A549 treated with CORT108297 at 1 μM for 4 hours (cell line): ENCODE data around the gene FERMT3. TPM values are rescaled to one million over a fixed set of nuclear protein-coding genes. Genes with fewer than 3 reads are reported as not detected.

Experiments used
- total RNA-seq: library from RNA; stranded (reverse); fragments of 200-300 nt; extraction: Qiagen RNA extraction; gene quantifications from 5 replicates; pipeline ENCODE4 v1.2.3, GENCODE V29; 2022

Gene FERMT3
- 0.87 to 4.3 TPM (median 1.5 TPM) in 5 replicates for total RNA-seq

DNA sequence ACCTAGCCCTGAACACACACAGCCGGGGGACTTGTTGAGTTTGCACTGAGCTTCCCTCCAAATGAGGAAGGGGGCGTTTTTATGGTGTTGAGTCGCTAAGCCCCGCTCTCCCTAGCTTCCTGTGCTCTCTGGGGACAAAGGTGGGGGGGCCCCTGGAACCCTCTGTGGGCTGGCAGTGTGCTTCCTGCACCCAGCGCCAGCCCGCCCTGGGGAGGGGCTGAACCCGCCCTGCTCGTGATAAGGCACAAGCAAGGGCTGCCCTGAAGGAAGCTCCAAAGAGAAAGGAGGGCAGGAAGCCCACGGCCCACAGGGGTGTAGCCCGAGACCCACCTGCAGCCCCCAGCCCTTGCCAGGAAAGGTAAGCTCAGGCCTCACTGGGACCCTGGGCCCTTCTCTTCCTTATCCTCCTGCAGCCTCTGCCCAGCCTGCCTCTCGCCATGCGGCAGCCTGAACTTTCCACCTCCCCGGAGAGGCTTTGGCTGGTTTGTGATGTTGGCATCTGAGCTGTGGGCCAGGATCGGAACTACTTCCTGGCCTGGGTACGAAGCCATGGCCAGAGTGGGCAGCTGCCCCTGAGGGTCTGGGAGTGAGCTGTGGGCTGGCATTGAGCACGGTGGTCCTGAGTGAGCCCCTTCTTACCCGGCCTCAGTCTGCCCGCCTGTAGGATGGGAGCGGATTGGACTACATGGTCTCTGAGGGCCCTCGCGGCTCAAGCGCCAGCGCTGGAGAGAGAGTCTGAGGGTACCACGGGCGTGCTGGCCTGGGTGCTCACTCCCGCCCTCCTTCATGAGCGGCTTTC, at the start of gene FERMT3:
FERMT3 (plus strand) TSS at position 265 of the 799 bp plus-strand sequence. CDS start 644 bp downstream, outside the sequence.

GRCh38 chr11:64165842-64166635, 40.5 kb upstream of the FERMT3 start, which contains the start of gene MACROD1:
MACROD1 (minus strand) TSS chr11:64166113; CDS start chr11:64165994, 119 bp downstream.

DNA sequence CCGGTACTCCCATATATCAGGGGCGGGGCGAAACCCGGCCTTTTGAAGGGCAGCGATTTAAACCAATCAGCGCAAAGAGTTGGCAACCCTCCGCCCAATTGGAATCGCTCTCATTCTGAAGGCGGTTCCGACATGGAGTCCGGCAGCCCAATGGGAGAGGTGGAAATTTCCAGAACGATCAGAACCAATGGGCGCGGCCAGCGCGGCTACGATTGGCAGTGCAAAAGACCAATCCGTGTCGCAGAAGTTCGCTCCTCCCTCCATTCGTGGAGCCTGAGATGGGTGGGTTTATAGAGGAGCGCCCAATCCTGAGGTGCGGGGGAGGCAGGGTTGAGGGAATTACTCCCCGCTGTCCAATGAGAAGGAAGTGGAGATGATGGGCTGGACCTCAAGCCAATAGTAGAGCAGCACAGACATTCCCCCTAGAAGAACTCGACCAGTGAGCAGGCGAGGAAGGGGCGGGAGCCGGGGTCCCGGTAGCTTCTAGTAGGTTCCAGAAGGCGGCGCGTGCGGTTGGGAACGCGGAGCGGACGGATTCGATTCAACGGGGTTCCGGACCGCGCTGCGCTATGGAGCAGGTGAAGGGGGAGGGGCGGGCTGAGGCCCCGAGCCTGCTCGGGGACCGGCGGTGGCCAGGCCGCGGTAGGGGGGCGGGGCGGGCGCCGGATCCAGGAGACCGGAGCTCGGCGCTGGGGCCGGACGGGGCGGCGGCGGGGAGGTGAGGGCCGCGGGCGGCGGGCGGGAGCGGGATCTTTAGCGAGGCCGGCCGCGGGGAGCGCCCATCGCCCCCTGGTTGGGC, 20.6 kb upstream of the FERMT3 start, which contains the start of gene STIP1:
STIP1 (plus strand) TSS at position 479 of the 799 bp plus-strand sequence; CDS start at position 570, 91 bp downstream.

GRCh38 chr11:64225608-64226506, 19.3 kb downstream of the FERMT3 start, which contains the start of the genes NUDT22 and TRPT1:
NUDT22 (plus strand) TSS chr11:64226274; CDS start chr11:64226653, 379 bp downstream.
TRPT1 (minus strand) TSS chr11:64226186; CDS start chr11:64225860, 326 bp downstream.

GRCh38 chr11:64230171-64230984, 23.9 kb downstream of the FERMT3 start, which contains the start of gene DNAJC4:
DNAJC4 (plus strand) TSS chr11:64230548; CDS start chr11:64230855, 307 bp downstream.

GRCh38 chr11:64233913-64234586, 27.5 kb downstream of the FERMT3 start, which contains the start of gene VEGFB:
VEGFB (plus strand) TSS chr11:64234584; CDS start chr11:64234834, 250 bp downstream.

GRCh38 chr11:64240435-64241240, 34.1 kb downstream of the FERMT3 start, which contains the start of gene FKBP2:
FKBP2 (plus strand) TSS chr11:64241095; CDS start chr11:64242388, 1,293 bp downstream.

GRCh38 chr11:64246871-64247728, 40.6 kb downstream of the FERMT3 start, which contains the start of gene PPP1R14B:
PPP1R14B (minus strand) TSS chr11:64246943; CDS start chr11:64246673, 270 bp downstream.

GRCh38 chr11:64251016-64251752, 44.7 kb downstream of the FERMT3 start, which contains the start of gene PLCB3:
PLCB3 (plus strand) TSS chr11:64251530; CDS start chr11:64251650, 120 bp downstream.

Other genes starting within 250 kb of the FERMT3 start
- 731 to 1,149 TPM (median 1,054 TPM) in 5 replicates for gene COX8A, start 232.1 kb upstream of the FERMT3 start, total RNA-seq
- gene OTUB1, start 220.3 kb upstream of the FERMT3 start, total RNA-seq: 104 to 139 TPM (median 129 TPM) in 5 replicates
- gene FLRT1, start 170.8 kb upstream of the FERMT3 start, total RNA-seq: 0.03 to 0.07 TPM (median 0.06 TPM) in 5 replicates
- 6.1 to 14.8 TPM (median 13.6 TPM) in 5 replicates for gene MACROD1, start 40.6 kb upstream of the FERMT3 start, total RNA-seq
- gene STIP1, start 20.6 kb upstream of the FERMT3 start, total RNA-seq: 242 to 294 TPM (median 250 TPM) in 5 replicates
- 18.8 to 29.6 TPM (median 28.4 TPM) in 5 replicates for gene TRPT1, start 19.5 kb downstream of the FERMT3 start, total RNA-seq
- 32.7 to 41.9 TPM (median 40.5 TPM) in 5 replicates for gene NUDT22, start 19.6 kb downstream of the FERMT3 start, total RNA-seq
- 18.5 to 24.0 TPM (median 23.4 TPM) in 5 replicates for gene DNAJC4, start 23.8 kb downstream of the FERMT3 start, total RNA-seq
- gene VEGFB, start 27.9 kb downstream of the FERMT3 start, total RNA-seq: 35.3 to 52.8 TPM (median 49.7 TPM) in 5 replicates
- 121 to 143 TPM (median 138 TPM) in 5 replicates for gene FKBP2, start 34.4 kb downstream of the FERMT3 start, total RNA-seq
- gene PPP1R14B, start 40.2 kb downstream of the FERMT3 start, total RNA-seq: 222 to 403 TPM (median 372 TPM) in 5 replicates
- gene PLCB3, start 44.8 kb downstream of the FERMT3 start, total RNA-seq: 16.6 to 25.5 TPM (median 23.1 TPM) in 5 replicates
- gene BAD, start 77.9 kb downstream of the FERMT3 start, total RNA-seq: 74.5 to 102 TPM (median 92.9 TPM) in 5 replicates
- 33.2 to 57.0 TPM (median 50.5 TPM) in 5 replicates for gene GPR137, start 79.1 kb downstream of the FERMT3 start, total RNA-seq
- 0.07 to 0.10 TPM (median 0.09 TPM) in 3 of 5 replicates, not detected in the others for gene KCNK4, start 84.6 kb downstream of the FERMT3 start, total RNA-seq
- gene CATSPERZ, start 93.6 kb downstream of the FERMT3 start, total RNA-seq: 2.2 to 3.2 TPM (median 2.7 TPM) in 5 replicates
- 38.9 to 67.0 TPM (median 66.2 TPM) in 5 replicates for gene ESRRA, start 98.8 kb downstream of the FERMT3 start, total RNA-seq
- gene TRMT112, start 110.8 kb downstream of the FERMT3 start, total RNA-seq: 420 to 490 TPM (median 440 TPM) in 5 replicates
- gene PRDX5, start 111.4 kb downstream of the FERMT3 start, total RNA-seq: 388 to 493 TPM (median 487 TPM) in 5 replicates
- gene CCDC88B, start 133.5 kb downstream of the FERMT3 start, total RNA-seq: 10.4 to 14.4 TPM (median 12.6 TPM) in 5 replicates
- gene RPS6KA4, start 152.4 kb downstream of the FERMT3 start, total RNA-seq: 51.0 to 71.6 TPM (median 67.7 TPM) in 5 replicates